Fibroblast of the aortic adventitia (primary cell): ENCODE measurements around the gene CIB2. TPM values are rescaled to one million over a fixed set of nuclear protein-coding genes. Genes with fewer than 3 reads are reported as not detected.
A peak's percentile ranks its signal among the peaks of the same experiment; 100 is the strongest.

Experiments
- DNase-seq: peaks from one replicate; pipeline ENCODE4 v3.0.0-alpha.2; 2010; ENCODE audit warnings: low read depth
- H3K4me3 ChIP-seq: 2 replicates; pipeline ENCODE4 v1.5.1; 2011; ENCODE audit warnings: low read depth, mild to moderate bottlenecking, control low read depth, low read length, moderate library complexity
- CTCF ChIP-seq: IDR thresholded peaks from 2 replicates; pipeline ENCODE4 v1.5.1; 2011; ENCODE audit warnings: mild to moderate bottlenecking, low read length, control low read depth, inconsistent platforms; ENCODE audit not compliant: insufficient read depth
- small RNA-seq: library from RNA; depleted of rRNA; stranded (forward); fragments of <200 nt; gene quantifications from one replicate; pipeline ENCODE3, GENCODE V24; 2012
- total RNA-seq: library from RNA; depleted of rRNA; stranded (reverse); fragments of >200 nt; gene quantifications from 2 replicates; pipeline ENCODE4 v1.2.3, GENCODE V29; 2012; ENCODE audit warnings: low replicate concordance

CIB2 gene
- total RNA-seq, 1 donor, result 2.3 TPM

GRCh38 chr15:78055919-78056713, 75.1 kb downstream of the CIB2 start:
- TF ChIP-seq CTCF, result no peak
- DNase-seq, result peak; percentile 36
- no peak overlapping the region for H3K4me3 ChIP-seq

DNA sequence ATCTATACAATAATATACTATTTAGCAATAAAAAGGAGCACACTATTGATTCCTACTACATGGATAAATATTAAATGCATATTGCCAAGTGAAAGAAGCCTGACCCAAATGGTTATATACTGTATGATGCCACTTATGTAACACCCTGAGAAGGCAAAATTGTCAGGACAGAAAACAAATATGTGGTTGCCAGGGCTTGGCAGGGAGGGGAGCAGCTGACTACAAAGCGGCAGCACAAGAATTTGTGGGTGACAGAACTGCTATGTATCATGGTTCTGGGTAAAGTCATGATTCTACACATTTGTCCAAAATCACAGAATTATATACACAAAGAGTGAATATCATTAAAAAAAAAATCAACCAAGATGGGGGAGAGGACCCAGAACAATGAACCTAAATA, 76.3 kb downstream of the CIB2 start:
- no peak for TF ChIP-seq CTCF
- no peak overlapping the region for H3K4me3 ChIP-seq
- no peak for DNase-seq

Small RNA genes within 50 kb of the gene (small RNA-seq; reads per million reads assigned to genes)
- gene RF00092, result not detected

Other genes with a start within 250 kb of the CIB2 start
- gene TBC1D2B, start 53.7 kb downstream of the CIB2 start, total RNA-seq, result 28.9 and 51.5 TPM in 2 replicates
- not detected in 2 replicates for gene SH2D7, start 38.9 kb downstream of the CIB2 start, total RNA-seq
- 53.8 and 60.8 TPM in 2 replicates for gene IDH3A, start 17.9 kb upstream of the CIB2 start, total RNA-seq
- gene ACSBG1, start 103.1 kb upstream of the CIB2 start, total RNA-seq, result under 0.01 TPM in 1 of 2 replicates, not detected in the other
- 0.65 and 2.3 TPM in 2 replicates for gene DNAJA4, start 133.1 kb upstream of the CIB2 start, total RNA-seq
- gene SKIC8, start 168.2 kb upstream of the CIB2 start, total RNA-seq, result 56.7 and 62.1 TPM in 2 replicates
- not detected in 2 replicates for gene CRABP1, start 208.9 kb upstream of the CIB2 start, total RNA-seq